ENCODE measurements around the gene PLSCR4.

Gene PLSCR4

DNA sequence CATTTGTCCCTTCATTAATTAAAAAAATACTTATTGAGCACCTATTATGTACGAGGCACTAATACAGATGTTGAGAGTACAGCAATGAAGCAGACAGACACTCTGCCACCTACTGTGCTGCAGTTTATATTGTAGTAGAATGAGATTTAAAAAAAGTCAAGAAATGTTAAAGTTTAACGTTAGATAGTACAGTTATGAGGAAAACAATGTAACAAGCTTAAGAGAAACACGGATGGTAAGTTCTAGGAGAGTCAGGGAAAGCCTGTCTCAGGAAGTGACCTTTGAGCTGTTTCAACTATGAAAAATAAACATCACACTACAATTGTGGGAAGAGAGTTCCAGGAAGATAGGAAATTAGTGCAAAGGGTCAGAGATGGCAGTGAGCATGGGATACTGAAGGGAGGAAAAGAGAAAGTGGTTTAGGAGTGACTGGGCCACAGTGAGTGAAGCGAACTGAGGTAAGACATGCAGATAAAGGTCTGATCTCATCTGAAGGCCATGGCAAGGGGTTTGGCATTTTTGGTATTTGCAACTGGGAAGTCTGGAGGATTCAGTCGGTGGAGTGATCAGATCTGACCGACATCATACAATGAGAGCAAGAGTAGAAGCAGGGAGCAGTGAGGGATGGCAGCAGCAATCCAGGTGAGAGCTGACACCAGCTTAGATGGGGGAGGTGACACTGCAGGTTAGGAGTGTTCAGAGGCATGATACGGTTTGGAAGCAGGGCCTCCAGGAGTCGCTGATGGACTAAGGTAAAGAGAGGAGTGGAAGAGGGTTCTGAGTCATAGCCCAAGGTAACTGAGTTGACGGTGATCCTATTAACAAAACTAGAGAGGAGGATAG, 28.5 kb downstream of the PLSCR4 start:
- FAIRE-seq (no peak), DNase-seq (ENCODE audit: insufficient read length, low spot score) (no peak)
- TF ChIP-seq, protein P1, sequence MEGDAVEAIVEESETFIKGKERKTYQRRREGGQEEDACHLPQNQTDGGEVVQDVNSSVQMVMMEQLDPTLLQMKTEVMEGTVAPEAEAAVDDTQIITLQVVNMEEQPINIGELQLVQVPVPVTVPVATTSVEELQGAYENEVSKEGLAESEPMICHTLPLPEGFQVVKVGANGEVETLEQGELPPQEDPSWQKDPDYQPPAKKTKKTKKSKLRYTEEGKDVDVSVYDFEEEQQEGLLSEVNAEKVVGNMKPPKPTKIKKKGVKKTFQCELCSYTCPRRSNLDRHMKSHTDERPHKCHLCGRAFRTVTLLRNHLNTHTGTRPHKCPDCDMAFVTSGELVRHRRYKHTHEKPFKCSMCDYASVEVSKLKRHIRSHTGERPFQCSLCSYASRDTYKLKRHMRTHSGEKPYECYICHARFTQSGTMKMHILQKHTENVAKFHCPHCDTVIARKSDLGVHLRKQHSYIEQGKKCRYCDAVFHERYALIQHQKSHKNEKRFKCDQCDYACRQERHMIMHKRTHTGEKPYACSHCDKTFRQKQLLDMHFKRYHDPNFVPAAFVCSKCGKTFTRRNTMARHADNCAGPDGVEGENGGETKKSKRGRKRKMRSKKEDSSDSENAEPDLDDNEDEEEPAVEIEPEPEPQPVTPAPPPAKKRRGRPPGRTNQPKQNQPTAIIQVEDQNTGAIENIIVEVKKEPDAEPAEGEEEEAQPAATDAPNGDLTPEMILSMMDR (IDR thresholded peaks at IDR 0.05; ENCODE audit: insufficient read depth, missing control alignments) = no peak

DNA sequence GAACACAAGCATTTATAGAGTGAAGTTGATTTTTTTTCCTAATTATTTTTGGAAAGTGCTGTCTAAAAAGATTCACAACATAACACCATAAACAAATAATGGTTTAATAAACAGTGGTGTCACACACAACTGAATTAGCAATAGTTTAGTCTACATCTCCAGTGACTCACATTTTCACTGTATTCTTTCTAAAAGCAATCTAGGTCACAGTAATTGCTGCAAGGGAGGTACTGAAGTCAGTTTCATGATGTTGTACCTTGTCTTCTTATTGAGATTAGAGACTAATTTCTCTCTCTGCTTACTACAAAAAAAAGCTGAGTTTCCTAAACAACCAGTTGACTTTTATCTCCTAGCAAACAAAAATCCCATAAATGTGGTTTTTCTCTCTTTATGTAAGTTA, 29.6 kb downstream of the PLSCR4 start:
- TF ChIP-seq, protein P1 (IDR thresholded peaks at IDR 0.05; ENCODE audit: insufficient read depth, missing control alignments) = no peak
- no peak for DNase-seq (ENCODE audit: insufficient read length, low spot score)
- FAIRE-seq = no peak

DNA sequence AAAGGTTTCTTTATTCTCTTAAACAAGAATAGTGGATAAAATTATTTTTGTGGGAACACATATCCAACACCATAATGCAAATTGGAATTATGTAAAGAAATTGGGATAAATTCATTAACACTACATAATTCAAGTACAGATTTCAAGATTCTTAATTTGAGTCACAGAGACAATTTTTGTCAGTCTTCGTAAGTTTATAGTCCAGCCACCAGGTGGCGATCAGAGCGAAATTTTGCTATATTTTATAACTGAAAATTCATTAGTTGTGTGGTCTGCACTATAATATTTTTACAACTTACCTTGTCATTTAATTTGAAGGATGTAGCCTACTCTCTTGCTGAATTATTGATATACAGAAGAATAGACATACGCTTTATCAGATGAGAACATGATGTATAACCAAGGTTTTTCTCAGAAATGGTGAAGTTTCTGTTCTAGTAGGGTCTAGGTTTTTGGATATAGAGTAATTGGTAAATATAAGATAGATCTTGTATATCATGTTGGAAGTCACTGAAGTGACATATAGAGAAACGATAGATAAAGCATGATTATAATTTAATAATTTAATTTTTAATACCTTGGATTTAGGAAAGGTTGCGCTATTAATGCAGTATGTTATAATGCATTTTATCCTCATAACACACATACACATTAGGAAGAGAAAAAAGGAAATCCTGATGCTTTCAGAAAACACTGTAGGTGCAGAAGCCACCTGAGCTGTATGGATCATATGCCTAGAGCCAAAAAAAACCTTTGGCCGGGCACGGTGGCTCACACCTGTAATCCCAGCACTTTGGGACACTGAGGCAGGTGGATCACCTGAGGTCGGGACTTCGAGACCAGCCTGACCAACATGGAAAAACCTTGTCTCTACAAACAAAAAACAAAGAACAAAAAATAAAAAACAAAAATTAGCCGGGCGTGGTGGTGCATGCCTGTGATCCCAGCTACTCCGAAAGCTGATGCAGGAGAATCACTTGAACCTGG, 31.7 kb downstream of the PLSCR4 start:
- DNase-seq (ENCODE audit: insufficient read length, low spot score) (no peak), FAIRE-seq (peak; percentile 80)
- TF ChIP-seq, protein P1 (IDR thresholded peaks at IDR 0.05; ENCODE audit: insufficient read depth, missing control alignments) = peak; percentile 60

DNA sequence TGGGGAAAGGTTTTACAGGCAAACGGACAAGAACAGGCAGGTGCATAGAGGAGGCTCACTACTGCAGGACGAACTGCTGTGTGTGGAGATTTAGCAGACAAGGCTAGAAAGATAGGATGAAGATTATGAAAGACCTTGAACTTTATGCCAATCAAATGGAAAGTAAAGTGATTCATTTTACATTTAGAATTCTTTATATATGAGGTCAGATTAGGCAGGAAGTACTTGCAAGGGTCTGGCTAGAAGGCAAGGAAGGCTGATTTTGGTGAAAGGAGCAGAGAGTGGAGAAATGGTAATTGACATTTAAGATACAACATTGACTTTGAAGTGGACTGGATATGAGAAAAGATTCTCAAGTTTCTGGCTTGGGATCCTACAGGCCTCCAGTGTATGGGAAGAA, 33.6 kb downstream of the PLSCR4 start:
- no peak for DNase-seq (ENCODE audit: insufficient read length, low spot score)
- no peak for FAIRE-seq
- TF ChIP-seq, protein P1 (IDR thresholded peaks at IDR 0.05; ENCODE audit: insufficient read depth, missing control alignments) = no peak

DNA sequence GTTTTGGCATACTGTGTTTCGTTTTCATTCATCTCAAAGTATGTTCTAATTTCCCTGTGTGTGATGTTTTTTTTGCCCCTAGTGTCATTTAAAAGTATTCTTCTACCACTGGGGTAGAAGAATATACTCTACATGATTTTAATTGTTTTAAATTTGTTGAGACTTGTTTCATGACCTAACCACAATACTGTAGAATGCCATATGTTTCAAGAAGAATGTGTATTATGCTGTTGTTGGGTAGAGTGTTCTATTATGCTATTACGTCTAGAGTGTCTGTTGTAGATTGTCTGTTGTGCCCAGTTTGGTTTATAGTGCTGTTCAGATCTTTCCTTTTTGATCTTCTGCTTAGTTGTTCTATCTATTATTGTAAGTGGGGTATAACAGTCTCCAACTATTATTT, 36.4 kb downstream of the PLSCR4 start:
- FAIRE-seq = no peak
- no peak for DNase-seq (ENCODE audit: insufficient read length, low spot score)
- TF ChIP-seq, protein P1 (IDR thresholded peaks at IDR 0.05; ENCODE audit: insufficient read depth, missing control alignments) = no peak

DNA sequence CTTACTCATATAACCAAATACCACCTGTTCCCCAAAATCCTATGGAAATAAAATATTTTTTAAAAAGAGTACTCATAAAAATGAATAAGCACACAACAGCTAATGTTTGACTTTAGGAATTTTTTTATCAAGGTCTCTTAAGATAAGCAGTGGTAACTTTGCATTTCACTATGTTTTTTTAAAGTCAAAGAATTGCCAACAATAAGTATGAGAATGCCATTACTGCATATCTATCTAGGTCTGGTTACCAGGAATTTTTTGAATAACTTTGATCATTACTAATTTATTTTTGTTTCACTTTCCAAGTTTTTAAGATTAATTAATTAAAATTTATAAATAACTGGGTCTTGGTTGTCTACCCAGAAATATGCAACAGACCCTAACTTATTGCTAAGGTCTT, 41.5 kb downstream of the PLSCR4 start:
- TF ChIP-seq, protein P1 (IDR thresholded peaks at IDR 0.05; ENCODE audit: insufficient read depth, missing control alignments) = no peak
- FAIRE-seq = no peak
- no peak for DNase-seq (ENCODE audit: insufficient read length, low spot score)
